GM20431 (cell line): ENCODE results near the gene SULT6B1.

ENCODE experiments used
- in situ Hi-C: fragments of 300-500 bp; cut with MseI, MboI; formaldehyde crosslinking; loops from one replicate; pipeline ENCODE4 v1.15.0; 2020; ENCODE audit warnings: low sequenced_read_pairs; ENCODE audit not compliant: unreplicated experiment

Gene SULT6B1

GRCh38 chr2:37154785-37155184, 33.7 kb downstream of the SULT6B1 start:
- in situ Hi-C loops, result no loop called here

GRCh38 chr2:37153224-37153623, 35.2 kb downstream of the SULT6B1 start:
- in situ Hi-C loops, result no loop called here

- in situ Hi-C loops, result no loop called here
Measured at GRCh38 chr2:37149626-37150322, 38.7 kb downstream of the SULT6B1 start.

- in situ Hi-C loops, result no loop called here
Measured at GRCh38 chr2:37148325-37148724, 40.1 kb downstream of the SULT6B1 start.

- in situ Hi-C loops, result no loop called here
Measured at GRCh38 chr2:37146062-37146461, 42.4 kb downstream of the SULT6B1 start.

- in situ Hi-C loops, result no loop called here
Measured at GRCh38 chr2:37143974-37144373, 44.5 kb downstream of the SULT6B1 start.

GRCh38 chr2:37142546-37142945, 45.9 kb downstream of the SULT6B1 start:
- in situ Hi-C loops, result no loop called here

- in situ Hi-C loops, result no loop called here
Measured at GRCh38 chr2:37132914-37133313, 55.6 kb downstream of the SULT6B1 start.

- in situ Hi-C loops, result no loop called here
Measured at GRCh38 chr2:37125416-37125815, 63.1 kb downstream of the SULT6B1 start.

GRCh38 chr2:37119157-37119556, 69.3 kb downstream of the SULT6B1 start:
- in situ Hi-C loops, result no loop called here
